PC-9 (cell line): ENCODE results near the gene ERI2.

Source experiments
- CTCF ChIP-seq: fragments of 200-600 bp; sonication (generic); conservative IDR thresholded peaks from 2 replicates; pipeline ENCODE4 v1.6.1; 2017; ENCODE audit warnings: mixed run types, antibody characterized with exemption, mild to moderate bottlenecking, moderate library complexity
- EZH2 ChIP-seq: fragments of 200-600 bp; sonication (generic); IDR thresholded peaks from 2 replicates; pipeline ENCODE4 v1.8.0; 2017; ENCODE audit warnings: antibody characterized with exemption, low read depth

- TF ChIP-seq CTCF: no peak
- no peak for TF ChIP-seq EZH2
These were observed 32.6 kb downstream of the ERI2 start for GRCh38 chr16:20773679-20774078.
